Measurements from ENCODE around the gene HOXB13.

HOXB13 gene

GRCh38 chr17:48728232-48729231 is at the start of gene HOXB13:
Gene HOXB13 (minus strand): TSS chr17:48728750. CDS start chr17:48728593, 157 bp downstream.
- Histone ChIP-seq H3K9ac (ENCODE audit: low read depth, low read length, poor library complexity, severe bottlenecking) (no peak within 1 kb of the TSS), H3K36me3 (ENCODE audit: insufficient read depth, low read length) (no peaks in the 10 kb centered on the region), H3K4me1 (ENCODE audit: insufficient read depth, low read length, poor library complexity, severe bottlenecking) (no peaks in the 10 kb centered on the region), H3K79me2 (ENCODE audit: insufficient read depth, low read length) (no peaks in the 10 kb centered on the region), H4K20me1 (ENCODE audit: insufficient read depth, low read length, poor library complexity, severe bottlenecking) (no peaks in the 10 kb centered on the region), H2AFZ (ENCODE audit: low read length) (no peak within 1 kb of the TSS), H3K4me3 (ENCODE audit: low read length, poor library complexity, severe bottlenecking) (no peak within 1 kb of the TSS), H3K4me2 (ENCODE audit: low read depth, low read length, poor library complexity, severe bottlenecking) (no peak within 1 kb of the TSS), H3K9me3 (ENCODE audit: insufficient read depth, low read depth, low read length) (no peaks in the 10 kb centered on the region), H3K27me3 (ENCODE audit: insufficient read depth, low read length, poor library complexity, severe bottlenecking) (no peaks in the 10 kb centered on the region), H3K9me2 (replicated peaks; ENCODE audit: low read depth, low read length) (no peaks in the 10 kb centered on the region), H3F3A (ENCODE audit: low read depth) (no peaks in the 10 kb centered on the region)
- TF ChIP-seq EZH2phosphoT487 (IDR thresholded peaks at IDR 0.05; ENCODE audit: borderline replicate concordance) = no peak
- TF ChIP-seq CTCF (conservative IDR thresholded peaks at IDR 0.05; ENCODE audit: low read length) = no peak

DNA sequence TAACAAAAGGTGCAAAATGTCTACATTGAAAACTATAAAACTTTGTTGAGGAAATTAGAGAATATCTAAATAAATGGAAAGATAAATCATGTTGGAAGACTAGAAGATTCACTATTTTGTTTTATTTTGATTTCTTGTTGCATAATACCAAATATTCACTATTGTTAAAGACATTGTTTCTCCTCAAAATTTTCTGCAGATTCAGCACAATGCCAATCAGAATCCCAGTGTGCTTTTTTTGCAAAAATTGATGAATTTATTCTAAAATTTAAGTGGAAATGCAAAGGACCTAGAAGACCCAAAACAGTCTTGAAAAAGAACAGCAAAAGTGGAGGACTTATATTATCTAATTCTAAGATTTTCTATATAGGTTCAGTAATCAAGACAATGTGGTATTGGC is 48.1 kb upstream of the HOXB13 start:
- H3K9ac ChIP-seq (ENCODE audit: low read depth, low read length, poor library complexity, severe bottlenecking) = no peak overlapping the region
- no peaks in the 10 kb centered on the region for H3K9me3 ChIP-seq (ENCODE audit: insufficient read depth, low read depth, low read length)
- no peaks in the 10 kb centered on the region for H3K79me2 ChIP-seq (ENCODE audit: insufficient read depth, low read length)
- H3K9me2 ChIP-seq (replicated peaks; ENCODE audit: low read depth, low read length) = no peaks in the 10 kb centered on the region
- H3F3A ChIP-seq (ENCODE audit: low read depth) = no peaks in the 10 kb centered on the region
- H4K20me1 ChIP-seq (ENCODE audit: insufficient read depth, low read length, poor library complexity, severe bottlenecking) = no peaks in the 10 kb centered on the region
- TF ChIP-seq EZH2phosphoT487 (IDR thresholded peaks at IDR 0.05; ENCODE audit: borderline replicate concordance) (no peak), CTCF (conservative IDR thresholded peaks at IDR 0.05; ENCODE audit: low read length) (no peak)
- peaks cover 9% of the 10 kb centered on the region for H3K4me1 ChIP-seq (ENCODE audit: insufficient read depth, low read length, poor library complexity, severe bottlenecking)
- H3K4me2 ChIP-seq (ENCODE audit: low read depth, low read length, poor library complexity, severe bottlenecking) = no peak overlapping the region
- no peak overlapping the region for H3K4me3 ChIP-seq (ENCODE audit: low read length, poor library complexity, severe bottlenecking)
- H3K36me3 ChIP-seq (ENCODE audit: insufficient read depth, low read length) = no peaks in the 10 kb centered on the region
- no peak overlapping the region for H2AFZ ChIP-seq (ENCODE audit: low read length)
- no peaks in the 10 kb centered on the region for H3K27me3 ChIP-seq (ENCODE audit: insufficient read depth, low read length, poor library complexity, severe bottlenecking)

GRCh38 chr17:48773245-48773644 is 44.7 kb upstream of the HOXB13 start:
- H3K9me2 ChIP-seq (replicated peaks; ENCODE audit: low read depth, low read length) = no peaks in the 10 kb centered on the region
- no peaks in the 10 kb centered on the region for H4K20me1 ChIP-seq (ENCODE audit: insufficient read depth, low read length, poor library complexity, severe bottlenecking)
- H3K4me1 ChIP-seq (ENCODE audit: insufficient read depth, low read length, poor library complexity, severe bottlenecking) = peaks cover 23% of the 10 kb centered on the region
- no peak for TF ChIP-seq EZH2phosphoT487 (IDR thresholded peaks at IDR 0.05; ENCODE audit: borderline replicate concordance)
- no peak overlapping the region for H3K9ac ChIP-seq (ENCODE audit: low read depth, low read length, poor library complexity, severe bottlenecking)
- no peaks in the 10 kb centered on the region for H3K36me3 ChIP-seq (ENCODE audit: insufficient read depth, low read length)
- no peak overlapping the region for H3K4me3 ChIP-seq (ENCODE audit: low read length, poor library complexity, severe bottlenecking)
- no peak overlapping the region for H3K4me2 ChIP-seq (ENCODE audit: low read depth, low read length, poor library complexity, severe bottlenecking)
- H2AFZ ChIP-seq (ENCODE audit: low read length) = no peak overlapping the region
- no peaks in the 10 kb centered on the region for H3K9me3 ChIP-seq (ENCODE audit: insufficient read depth, low read depth, low read length)
- no peaks in the 10 kb centered on the region for H3F3A ChIP-seq (ENCODE audit: low read depth)
- H3K27me3 ChIP-seq (ENCODE audit: insufficient read depth, low read length, poor library complexity, severe bottlenecking) = no peaks in the 10 kb centered on the region
- no peaks in the 10 kb centered on the region for H3K79me2 ChIP-seq (ENCODE audit: insufficient read depth, low read length)

All from Loucy (cell line).